ENCODE measurements around the gene DNLZ. TPM values are rescaled to one million over a fixed set of nuclear protein-coding genes. Genes with fewer than 3 reads are reported as not detected.

DNLZ gene
- total RNA-seq, 2 experiments from 2014 or later, result 11.7 to 12.8 TPM

DNA sequence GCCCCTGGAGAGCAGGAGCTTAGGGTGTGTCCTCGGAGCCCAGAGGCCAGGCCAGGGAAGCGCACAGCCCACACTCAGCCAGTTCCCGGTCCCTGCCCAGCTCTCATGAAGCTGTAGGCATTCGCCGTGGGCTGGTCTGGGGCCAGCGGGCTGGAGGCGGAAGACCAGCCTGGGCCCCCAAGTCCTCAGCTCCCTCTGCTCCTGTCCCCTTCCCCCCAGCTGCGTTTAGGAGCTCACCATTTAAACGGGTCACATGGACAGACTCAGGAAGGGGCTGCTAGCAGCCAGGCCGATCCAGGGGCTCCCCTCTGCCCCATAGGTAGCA, 17.4 kb downstream of the DNLZ start:
- POLR2A ChIA-PET, result no interaction called here
- no peaks in the 10 kb centered on the region for H3K27me3 Mint-ChIP-seq
- H3K27ac Mint-ChIP-seq, result no peak overlapping the region
- H3K4me3 Mint-ChIP-seq, result no peak overlapping the region
- no peaks in the 10 kb centered on the region for H3K36me3 Mint-ChIP-seq (ENCODE audit: low read depth)
- DNase-seq (no peak), ATAC-seq (no peak)
- no peaks in the 10 kb centered on the region for H3K9me3 Mint-ChIP-seq (ENCODE audit: low read depth)
- CTCF ChIA-PET, result no interaction called here
- intact Hi-C loops (cut with DNase I, micrococcal nuclease), result no loop called here
- no peaks in the 10 kb centered on the region for H3K4me1 Mint-ChIP-seq

DNA sequence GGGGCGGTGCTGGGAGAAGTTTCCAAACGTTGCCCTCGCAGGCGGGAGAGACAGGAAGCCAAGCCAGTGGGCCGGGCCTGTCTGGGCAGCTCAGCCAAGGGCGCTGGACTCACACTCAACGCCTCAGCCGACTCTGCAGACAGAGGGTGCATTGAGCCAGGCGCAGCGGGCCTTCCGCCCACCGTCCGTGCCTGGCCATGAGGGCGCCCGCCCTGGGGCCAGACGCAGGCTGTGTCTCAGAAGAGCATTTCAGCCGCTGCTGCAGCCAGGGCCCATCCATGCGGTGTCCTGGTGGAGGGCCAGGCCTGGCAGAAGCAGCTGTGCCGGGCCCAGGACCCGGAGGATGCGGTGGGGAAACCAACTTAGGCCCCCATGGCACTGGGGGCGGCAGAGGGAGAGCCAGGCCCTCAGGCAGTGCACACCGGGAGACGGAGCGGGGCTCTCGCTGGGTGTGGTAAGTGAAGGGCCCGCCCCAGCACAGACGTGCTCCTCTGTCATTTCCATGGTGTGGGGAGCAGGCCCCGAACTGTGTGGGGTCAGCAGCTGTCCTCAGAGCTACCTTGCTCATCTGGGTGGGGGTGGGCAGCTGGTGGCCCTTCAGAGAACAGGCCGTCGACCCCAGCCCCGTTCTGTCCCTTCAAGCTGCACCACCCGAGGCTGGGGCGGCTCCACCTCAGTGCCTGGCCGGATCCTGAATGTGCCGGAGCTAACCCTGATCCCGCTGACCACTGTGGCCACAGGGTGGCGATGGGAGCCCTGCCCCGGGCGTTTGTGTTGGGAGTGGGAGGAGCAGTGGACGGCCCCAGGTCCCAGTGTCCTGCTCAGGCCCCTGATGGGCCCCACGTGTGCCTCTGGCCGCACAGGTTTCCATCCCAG, 18.0 kb downstream of the DNLZ start:
- H3K27ac Mint-ChIP-seq, result no peak overlapping the region
- no peak for ATAC-seq
- H3K9me3 Mint-ChIP-seq (ENCODE audit: low read depth), result no peaks in the 10 kb centered on the region
- intact Hi-C loops (cut with DNase I, micrococcal nuclease), result no loop called here
- CTCF ChIA-PET, result no interaction called here
- no peak for DNase-seq
- H3K36me3 Mint-ChIP-seq (ENCODE audit: low read depth), result no peaks in the 10 kb centered on the region
- H3K4me3 Mint-ChIP-seq, result no peak overlapping the region
- no peaks in the 10 kb centered on the region for H3K4me1 Mint-ChIP-seq
- POLR2A ChIA-PET, result no interaction called here
- H3K27me3 Mint-ChIP-seq, result no peaks in the 10 kb centered on the region

DNA sequence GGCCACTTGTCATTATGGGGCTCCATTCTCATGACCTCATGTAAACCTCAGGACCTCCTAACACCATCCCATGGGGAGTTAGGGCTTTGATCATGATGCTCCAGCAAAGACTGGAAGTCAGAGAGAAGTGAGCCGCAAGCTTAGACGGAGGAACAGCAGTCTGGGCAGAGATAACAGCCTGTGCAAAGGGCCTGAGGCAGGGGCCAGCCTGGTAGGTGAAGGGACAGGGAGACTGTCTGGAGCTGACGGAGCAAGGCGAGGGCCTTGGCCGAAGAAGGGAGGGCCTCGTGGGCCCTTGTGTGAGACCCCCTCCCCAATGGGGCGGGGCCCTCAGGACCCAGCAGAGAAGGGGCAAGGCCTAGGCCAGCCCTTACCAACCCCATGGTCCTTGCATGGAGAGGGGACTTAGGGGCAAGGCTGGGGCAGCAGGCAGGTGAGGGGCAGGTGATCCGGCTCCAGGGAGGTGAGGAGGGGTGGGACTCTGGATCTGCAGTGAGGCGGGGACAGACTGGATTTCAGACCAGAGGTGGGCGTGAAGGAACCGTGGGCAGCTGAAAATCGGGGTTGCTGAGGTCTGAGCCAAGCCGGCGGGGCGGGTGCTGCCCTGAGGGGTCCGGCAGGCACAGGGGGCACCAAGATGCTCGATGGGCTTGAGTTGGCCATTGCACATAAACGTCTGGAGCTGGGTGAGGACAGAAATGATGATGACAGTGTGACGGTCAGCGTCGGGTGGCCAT, 18.8 kb downstream of the DNLZ start:
- POLR2A ChIA-PET, result no interaction called here

DNA sequence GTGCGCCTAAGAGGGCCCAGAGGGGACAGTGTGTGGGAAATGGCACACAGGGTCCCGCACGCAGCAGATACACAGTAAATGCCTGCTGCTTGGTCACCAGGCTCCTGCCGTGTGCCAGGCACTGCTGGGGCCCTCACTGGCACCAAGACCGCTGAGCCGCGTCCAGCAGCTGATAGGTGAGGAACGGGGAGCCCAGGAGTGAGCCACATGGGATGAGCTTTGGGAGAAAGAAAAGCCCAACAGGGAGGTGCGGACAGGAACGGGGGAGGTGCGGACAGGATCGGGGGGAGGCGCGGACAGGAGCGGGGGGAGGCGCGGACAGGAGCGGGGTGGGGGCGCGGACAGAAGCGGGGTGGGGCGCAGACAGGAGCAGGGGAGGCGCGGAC, 19.7 kb downstream of the DNLZ start:
- Mint-ChIP-seq H3K27me3 (no peaks in the 10 kb centered on the region), H3K4me1 (no peaks in the 10 kb centered on the region), H3K36me3 (ENCODE audit: low read depth) (no peaks in the 10 kb centered on the region), H3K27ac (no peak overlapping the region), H3K4me3 (no peak overlapping the region), H3K9me3 (ENCODE audit: low read depth) (no peaks in the 10 kb centered on the region)
- ATAC-seq (no peak), DNase-seq (no peak)
- ChIA-PET POLR2A (no interaction called here), CTCF (interaction anchor here (0.7 kb wide), 1 partner anchor 1195 kb away, joined by 3 read pairs; no protein-coding TSS in a partner anchor)
- intact Hi-C loops (cut with DNase I, micrococcal nuclease), result no loop called here

More for the DNA sequence above, 18.8 kb downstream of the DNLZ start:
- ATAC-seq (no peak), DNase-seq (no peak)
- Mint-ChIP-seq H3K27ac (no peak overlapping the region), H3K4me1 (no peaks in the 10 kb centered on the region), H3K36me3 (ENCODE audit: low read depth) (no peaks in the 10 kb centered on the region), H3K4me3 (no peak overlapping the region), H3K27me3 (no peaks in the 10 kb centered on the region), H3K9me3 (ENCODE audit: low read depth) (no peaks in the 10 kb centered on the region)
- CTCF ChIA-PET, result no interaction called here
- intact Hi-C loops (cut with DNase I, micrococcal nuclease), result no loop called here

DNA sequence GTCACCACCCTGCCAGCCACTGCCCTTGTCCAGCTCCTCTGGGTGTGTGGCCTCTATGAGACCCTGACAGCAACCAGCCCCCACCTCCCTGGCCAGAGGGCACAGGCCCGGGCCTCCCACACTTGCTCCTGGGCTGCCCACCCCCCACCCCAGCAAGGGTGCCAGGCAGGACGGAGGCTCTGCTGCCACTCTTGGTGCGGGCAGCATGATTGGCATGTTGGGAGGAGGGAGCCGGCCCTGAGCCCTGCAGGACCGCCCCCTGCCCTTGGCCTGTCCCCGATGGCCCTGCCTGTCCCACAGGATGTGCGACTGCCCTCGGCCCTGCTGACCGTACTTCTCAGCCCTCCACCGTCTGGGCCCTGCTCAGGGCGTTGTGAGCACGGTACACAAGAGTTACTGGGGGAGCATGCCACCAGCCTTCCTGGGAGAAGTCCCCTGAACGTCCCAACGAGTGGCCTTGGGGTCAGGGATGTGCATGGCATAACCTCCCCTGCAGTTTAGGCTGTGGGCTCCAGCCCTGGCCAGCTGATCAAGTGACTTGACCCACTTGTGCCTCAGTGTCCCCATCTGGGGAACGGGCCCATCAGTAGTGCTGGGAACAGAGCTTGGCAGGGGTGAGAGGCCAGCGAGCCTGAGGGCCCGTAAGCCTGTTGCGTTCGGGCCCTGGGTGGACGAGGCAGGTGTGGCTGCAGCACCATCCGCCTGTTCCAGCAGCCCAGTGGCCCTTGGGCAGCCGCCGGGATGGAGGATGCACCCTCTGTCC, 20.2 kb downstream of the DNLZ start:
- DNase-seq, result no peak
- H3K4me3 Mint-ChIP-seq, result no peak overlapping the region
- no peak for ATAC-seq
- intact Hi-C loops (cut with DNase I, micrococcal nuclease), result no loop called here
- H3K27me3 Mint-ChIP-seq, result no peaks in the 10 kb centered on the region
- H3K27ac Mint-ChIP-seq, result no peak overlapping the region
- ChIA-PET POLR2A (no interaction called here), CTCF (interaction anchor here (0.7 kb wide), 1 partner anchor 1196 kb away, joined by 3 read pairs; no protein-coding TSS in a partner anchor)
- H3K36me3 Mint-ChIP-seq (ENCODE audit: low read depth), result no peaks in the 10 kb centered on the region
- no peaks in the 10 kb centered on the region for H3K4me1 Mint-ChIP-seq
- H3K9me3 Mint-ChIP-seq (ENCODE audit: low read depth), result no peaks in the 10 kb centered on the region

DNA sequence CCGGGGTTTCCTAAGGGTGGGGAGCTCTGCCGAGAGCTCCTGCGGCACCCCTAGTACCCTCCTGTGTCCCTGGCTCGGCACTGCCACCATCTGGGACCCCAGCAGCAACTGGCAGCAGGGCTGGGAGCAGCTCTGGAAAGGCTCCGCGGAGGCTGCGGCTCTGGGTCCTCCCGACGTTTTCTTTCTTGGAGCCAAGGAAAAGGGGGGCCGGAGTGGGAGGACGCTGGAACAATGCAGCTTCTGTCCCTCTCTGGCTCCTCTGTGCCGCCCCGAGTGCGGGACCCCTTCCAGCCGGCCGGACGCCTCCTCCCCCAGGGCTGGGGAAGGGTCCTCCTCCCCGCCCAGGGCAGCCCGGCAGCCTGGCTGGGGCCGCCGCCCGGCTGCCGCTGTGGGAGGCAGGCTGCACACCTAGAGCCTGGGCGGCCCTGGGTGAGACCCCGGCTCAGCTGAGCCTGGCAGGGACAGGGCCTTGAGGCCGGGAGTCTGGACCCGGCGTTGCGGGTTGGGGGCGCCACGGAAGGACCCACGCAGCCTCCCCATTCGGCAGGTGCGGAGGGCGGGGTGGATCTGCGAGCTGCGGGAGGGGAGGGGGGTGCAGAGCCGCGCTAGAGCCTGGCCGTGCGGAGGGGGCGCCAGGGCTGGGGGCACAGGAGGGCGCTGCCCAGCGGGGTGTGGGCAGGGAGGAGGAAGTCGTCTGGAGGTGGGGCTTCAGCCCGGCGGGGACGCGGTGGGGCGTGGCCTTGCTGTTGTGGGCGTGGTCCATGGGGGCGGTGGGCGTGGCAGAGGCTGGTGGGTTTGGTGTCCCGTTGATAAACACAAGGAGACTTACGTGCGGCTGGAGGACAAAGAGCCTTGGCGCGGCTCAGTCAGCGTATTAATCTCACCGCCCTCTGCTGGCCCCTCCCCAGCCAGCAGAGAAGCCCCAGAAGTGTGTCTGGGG, 21.1 kb downstream of the DNLZ start:
- intact Hi-C loops (cut with DNase I, micrococcal nuclease), result loop anchor here in 1 of 2 experiments (1.0 kb wide), 2 partner anchors 21 to 75 kb away; partner anchors contain the start of gene DNLZ
- no peaks in the 10 kb centered on the region for H3K27me3 Mint-ChIP-seq
- H3K4me1 Mint-ChIP-seq, result no peaks in the 10 kb centered on the region
- ChIA-PET POLR2A (no interaction called here), CTCF (no interaction called here)
- H3K9me3 Mint-ChIP-seq (ENCODE audit: low read depth), result no peaks in the 10 kb centered on the region
- peak; percentile 81 for DNase-seq
- no peak overlapping the region for H3K27ac Mint-ChIP-seq
- ATAC-seq, result peak; percentile 71
- H3K36me3 Mint-ChIP-seq (ENCODE audit: low read depth), result no peaks in the 10 kb centered on the region
- H3K4me3 Mint-ChIP-seq, result no peak overlapping the region

DNA sequence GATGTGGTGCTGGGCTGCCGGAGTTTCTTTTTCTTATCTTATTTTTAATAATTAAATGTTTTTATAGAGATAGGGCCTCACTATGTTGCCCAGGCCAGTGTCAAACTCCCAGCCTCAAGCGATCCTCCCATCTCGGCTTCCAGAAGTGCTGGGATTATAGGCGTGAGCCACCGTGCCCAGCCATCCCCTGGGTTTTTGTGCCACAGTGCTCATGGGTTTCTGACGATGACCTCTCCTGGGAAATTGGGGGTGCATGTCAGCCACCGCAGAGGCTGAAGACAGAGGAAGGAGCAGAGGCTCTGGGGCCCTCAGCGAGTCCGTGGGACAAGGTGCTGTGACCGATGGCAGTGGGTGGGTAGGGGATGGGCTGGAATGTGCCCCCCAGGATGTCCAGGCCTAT, 21.8 kb downstream of the DNLZ start:
- ATAC-seq (no peak), DNase-seq (no peak)
- no peak overlapping the region for H3K27ac Mint-ChIP-seq
- no peaks in the 10 kb centered on the region for H3K4me1 Mint-ChIP-seq
- ChIA-PET POLR2A (no interaction called here), CTCF (no interaction called here)
- H3K4me3 Mint-ChIP-seq, result no peak overlapping the region
- intact Hi-C loops (cut with DNase I, micrococcal nuclease), result loop anchor here in 1 of 2 experiments (1.0 kb wide), 2 partner anchors 22 to 74 kb away; partner anchors contain the start of gene DNLZ
- H3K9me3 Mint-ChIP-seq (ENCODE audit: low read depth), result no peaks in the 10 kb centered on the region
- H3K36me3 Mint-ChIP-seq (ENCODE audit: low read depth), result no peaks in the 10 kb centered on the region
- H3K27me3 Mint-ChIP-seq, result no peaks in the 10 kb centered on the region

DNA sequence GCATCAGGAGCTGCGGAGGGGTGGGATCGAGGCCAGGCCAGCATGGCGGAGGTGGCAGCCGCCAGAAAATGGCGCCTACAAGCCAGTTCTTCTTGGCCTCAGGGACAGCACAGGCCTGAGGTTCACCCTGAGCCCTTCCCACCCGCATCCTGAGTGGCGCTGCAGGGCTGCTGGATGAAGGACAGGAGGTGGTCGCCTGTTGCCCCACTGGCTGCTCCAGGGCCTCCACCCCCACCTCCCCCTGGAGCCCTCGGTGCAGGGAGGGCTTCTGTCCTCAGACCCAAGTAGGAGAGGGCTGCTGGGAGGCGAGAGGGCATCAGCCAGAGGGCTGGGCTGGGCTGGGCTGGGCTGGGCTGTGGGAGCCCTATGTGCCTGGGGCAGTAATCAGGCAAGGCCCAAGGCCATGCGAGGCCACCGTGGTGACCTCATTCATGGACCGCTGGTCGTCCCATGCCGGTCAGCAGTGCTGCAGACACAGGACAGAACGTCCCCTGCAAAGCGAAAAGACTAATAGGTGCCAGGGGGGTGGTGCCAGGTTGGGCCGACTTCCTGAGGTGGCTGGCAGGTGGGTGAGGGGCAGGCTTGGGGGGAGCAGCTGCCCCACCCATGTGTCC, 22.4 kb downstream of the DNLZ start:
- ATAC-seq, result no peak
- Mint-ChIP-seq H3K4me1 (no peaks in the 10 kb centered on the region), H3K27me3 (no peaks in the 10 kb centered on the region), H3K4me3 (no peak overlapping the region), H3K27ac (no peak overlapping the region), H3K9me3 (ENCODE audit: low read depth) (no peaks in the 10 kb centered on the region), H3K36me3 (ENCODE audit: low read depth) (no peaks in the 10 kb centered on the region)
- POLR2A ChIA-PET, result no interaction called here
- DNase-seq, result no peak
- intact Hi-C loops (cut with DNase I, micrococcal nuclease), result no loop called here
- CTCF ChIA-PET, result no interaction called here

DNA sequence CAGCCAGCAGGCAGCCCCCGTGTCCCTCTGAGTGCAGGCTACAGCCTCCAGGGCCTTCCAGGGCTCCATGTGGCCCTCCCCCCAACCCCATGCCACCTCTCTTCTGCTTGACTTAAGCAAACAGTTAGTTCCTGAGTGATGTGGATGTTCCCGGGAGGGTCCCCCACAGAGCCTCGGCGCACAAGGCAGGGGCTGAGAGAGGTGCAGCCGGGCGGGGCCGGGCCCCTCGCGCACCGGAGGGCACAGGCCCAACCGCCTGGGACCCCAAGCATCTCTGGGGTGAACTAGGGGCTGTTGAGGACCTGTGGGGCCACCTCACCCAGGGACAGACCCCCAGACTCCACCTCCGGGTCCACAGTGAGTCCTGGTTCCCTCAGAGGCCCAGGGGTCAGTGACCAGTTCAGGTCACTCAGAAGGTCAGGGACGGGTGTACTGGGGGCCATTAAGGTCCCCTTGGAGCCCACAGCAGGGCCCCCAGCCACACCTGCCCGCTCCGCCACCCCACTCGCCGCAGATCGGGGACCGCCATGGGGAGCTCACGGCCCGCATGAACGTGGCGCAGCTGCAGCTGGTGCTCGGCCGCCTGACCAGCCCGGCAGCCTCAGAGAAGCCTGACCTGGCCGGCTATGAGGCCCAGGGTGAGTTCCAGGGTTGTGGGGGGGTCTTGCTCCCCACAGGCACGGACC, 23.0 kb downstream of the DNLZ start:
- DNase-seq (no peak), ATAC-seq (no peak)
- POLR2A ChIA-PET, result no interaction called here
- H3K9me3 Mint-ChIP-seq (ENCODE audit: low read depth), result no peaks in the 10 kb centered on the region
- H3K36me3 Mint-ChIP-seq (ENCODE audit: low read depth), result no peaks in the 10 kb centered on the region
- H3K27me3 Mint-ChIP-seq, result no peaks in the 10 kb centered on the region
- H3K4me1 Mint-ChIP-seq, result no peaks in the 10 kb centered on the region
- intact Hi-C loops (cut with DNase I, micrococcal nuclease), result no loop called here
- CTCF ChIA-PET, result no interaction called here
- no peak overlapping the region for H3K4me3 Mint-ChIP-seq
- no peak overlapping the region for H3K27ac Mint-ChIP-seq

DNA sequence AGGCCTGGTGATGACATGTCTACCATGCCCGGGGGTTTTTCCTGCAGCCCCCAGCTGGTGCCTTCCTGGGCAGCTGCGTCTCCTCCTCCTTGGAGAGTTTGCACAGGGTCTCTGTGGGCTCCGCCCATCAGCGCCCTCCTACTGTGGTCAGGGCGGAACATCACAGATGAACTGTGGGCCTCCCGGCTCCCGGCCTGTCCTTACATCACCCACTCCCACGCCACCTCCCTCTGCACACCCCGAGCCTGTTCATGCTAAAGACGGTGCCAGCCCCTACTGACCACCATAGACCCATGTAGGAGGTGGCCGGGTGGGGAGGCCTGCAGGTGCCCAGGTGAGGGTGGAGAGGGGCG, 23.6 kb downstream of the DNLZ start:
- no peaks in the 10 kb centered on the region for H3K9me3 Mint-ChIP-seq (ENCODE audit: low read depth)
- H3K4me3 Mint-ChIP-seq, result no peak overlapping the region
- no peak overlapping the region for H3K27ac Mint-ChIP-seq
- DNase-seq (no peak), ATAC-seq (no peak)
- H3K27me3 Mint-ChIP-seq, result no peaks in the 10 kb centered on the region
- intact Hi-C loops (cut with DNase I, micrococcal nuclease), result loop anchor here in 1 of 2 experiments (1.0 kb wide), 1 partner anchor 60 kb away; the partner anchor contains the start of gene SNAPC4
- H3K36me3 Mint-ChIP-seq (ENCODE audit: low read depth), result no peaks in the 10 kb centered on the region
- ChIA-PET CTCF (no interaction called here), POLR2A (no interaction called here)
- no peaks in the 10 kb centered on the region for H3K4me1 Mint-ChIP-seq
